ENCODE data around the gene SERPINA12. TPM values are rescaled to one million over a fixed set of nuclear protein-coding genes. Genes with fewer than 3 reads are reported as not detected.

SERPINA12 gene
- polyA plus RNA-seq, 1 donor from 2014 or later = not detected

GRCh38 chr14:94536836-94537235 is 27.6 kb upstream of the SERPINA12 start:
- H3K27ac ChIP-seq (ENCODE audit: low read length) = no peak overlapping the region
- TF ChIP-seq POLR2AphosphoS5 (IDR thresholded peaks at IDR 0.05) (no peak), RAD21 (conservative IDR thresholded peaks at IDR 0.05) (no peak), TAF1 (IDR thresholded peaks at IDR 0.05; ENCODE audit: low read depth) (no peak)
- no peaks in the 10 kb centered on the region for H3F3A ChIP-seq (ENCODE audit: insufficient read depth, low read length, poor library complexity, severe bottlenecking)
- no peak overlapping the region for H3K4me2 ChIP-seq (ENCODE audit: low read length)
- no peaks in the 10 kb centered on the region for H3K36me3 ChIP-seq (ENCODE audit: insufficient read depth, low read length)
- no peaks in the 10 kb centered on the region for H3K27me3 ChIP-seq (ENCODE audit: insufficient read depth, low read depth, low read length)
- no peaks in the 10 kb centered on the region for H3K9me2 ChIP-seq (ENCODE audit: insufficient read depth, low read length)
- H4K20me1 ChIP-seq (ENCODE audit: insufficient read depth) = no peaks in the 10 kb centered on the region
- H3K4me3 ChIP-seq (ENCODE audit: low read length) = no peak overlapping the region
- H2AFZ ChIP-seq (ENCODE audit: low read depth, low read length) = no peak overlapping the region
- no peaks in the 10 kb centered on the region for H3K9me3 ChIP-seq (ENCODE audit: low read length)
- no peaks in the 10 kb centered on the region for H3K79me2 ChIP-seq (replicated peaks; ENCODE audit: insufficient read depth, low read length)
- no peak overlapping the region for H3K9ac ChIP-seq (ENCODE audit: low read length)

GRCh38 chr14:94535506-94535905 is 26.2 kb upstream of the SERPINA12 start:
- H3K4me2 ChIP-seq (ENCODE audit: low read length) = no peak overlapping the region
- no peak overlapping the region for H2AFZ ChIP-seq (ENCODE audit: low read depth, low read length)
- no peak for TF ChIP-seq EP300 (conservative IDR thresholded peaks at IDR 0.05; ENCODE audit: poor library complexity, severe bottlenecking)
- TF ChIP-seq POLR2AphosphoS5 (IDR thresholded peaks at IDR 0.05) = no peak
- no peak for TF ChIP-seq EZH2 (IDR thresholded peaks at IDR 0.05; ENCODE audit: borderline replicate concordance, insufficient read depth, low read length, poor library complexity, severe bottlenecking)
- TF ChIP-seq MXI1 (conservative IDR thresholded peaks at IDR 0.05; ENCODE audit: poor library complexity, severe bottlenecking) = no peak
- TF ChIP-seq, protein P1, sequence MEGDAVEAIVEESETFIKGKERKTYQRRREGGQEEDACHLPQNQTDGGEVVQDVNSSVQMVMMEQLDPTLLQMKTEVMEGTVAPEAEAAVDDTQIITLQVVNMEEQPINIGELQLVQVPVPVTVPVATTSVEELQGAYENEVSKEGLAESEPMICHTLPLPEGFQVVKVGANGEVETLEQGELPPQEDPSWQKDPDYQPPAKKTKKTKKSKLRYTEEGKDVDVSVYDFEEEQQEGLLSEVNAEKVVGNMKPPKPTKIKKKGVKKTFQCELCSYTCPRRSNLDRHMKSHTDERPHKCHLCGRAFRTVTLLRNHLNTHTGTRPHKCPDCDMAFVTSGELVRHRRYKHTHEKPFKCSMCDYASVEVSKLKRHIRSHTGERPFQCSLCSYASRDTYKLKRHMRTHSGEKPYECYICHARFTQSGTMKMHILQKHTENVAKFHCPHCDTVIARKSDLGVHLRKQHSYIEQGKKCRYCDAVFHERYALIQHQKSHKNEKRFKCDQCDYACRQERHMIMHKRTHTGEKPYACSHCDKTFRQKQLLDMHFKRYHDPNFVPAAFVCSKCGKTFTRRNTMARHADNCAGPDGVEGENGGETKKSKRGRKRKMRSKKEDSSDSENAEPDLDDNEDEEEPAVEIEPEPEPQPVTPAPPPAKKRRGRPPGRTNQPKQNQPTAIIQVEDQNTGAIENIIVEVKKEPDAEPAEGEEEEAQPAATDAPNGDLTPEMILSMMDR (IDR thresholded peaks at IDR 0.05; ENCODE audit: poor library complexity, severe bottlenecking) = no peak
- TF ChIP-seq RAD21 (conservative IDR thresholded peaks at IDR 0.05) = no peak
- no peak for TF ChIP-seq TAF1 (IDR thresholded peaks at IDR 0.05; ENCODE audit: low read depth)
- no peak for TF ChIP-seq SMC3 (conservative IDR thresholded peaks at IDR 0.05; ENCODE audit: poor library complexity)
- no peak overlapping the region for H3K27ac ChIP-seq (ENCODE audit: low read length)
- no peaks in the 10 kb centered on the region for H3K9me3 ChIP-seq (ENCODE audit: low read length)
- no peaks in the 10 kb centered on the region for H4K20me1 ChIP-seq (ENCODE audit: insufficient read depth)
- H3K9me2 ChIP-seq (ENCODE audit: insufficient read depth, low read length) = no peaks in the 10 kb centered on the region
- H3K9ac ChIP-seq (ENCODE audit: low read length) = no peak overlapping the region
- H3K27me3 ChIP-seq (ENCODE audit: insufficient read depth, low read depth, low read length) = no peaks in the 10 kb centered on the region
- H3F3A ChIP-seq (ENCODE audit: insufficient read depth, low read length, poor library complexity, severe bottlenecking) = no peaks in the 10 kb centered on the region
- no peaks in the 10 kb centered on the region for H3K79me2 ChIP-seq (replicated peaks; ENCODE audit: insufficient read depth, low read length)
- no peaks in the 10 kb centered on the region for H3K36me3 ChIP-seq (ENCODE audit: insufficient read depth, low read length)
- H3K4me3 ChIP-seq (ENCODE audit: low read length) = no peak overlapping the region

- H3K9me3 ChIP-seq (ENCODE audit: low read length) = no peaks in the 10 kb centered on the region
- H3K27me3 ChIP-seq (ENCODE audit: insufficient read depth, low read depth, low read length) = no peaks in the 10 kb centered on the region
- H3K79me2 ChIP-seq (replicated peaks; ENCODE audit: insufficient read depth, low read length) = no peaks in the 10 kb centered on the region
- no peak overlapping the region for H3K9ac ChIP-seq (ENCODE audit: low read length)
- TF ChIP-seq POLR2AphosphoS5 (IDR thresholded peaks at IDR 0.05) (no peak), EP300 (conservative IDR thresholded peaks at IDR 0.05; ENCODE audit: poor library complexity, severe bottlenecking) (no peak), EZH2 (IDR thresholded peaks at IDR 0.05; ENCODE audit: borderline replicate concordance, insufficient read depth, low read length, poor library complexity, severe bottlenecking) (no peak)
- no peaks in the 10 kb centered on the region for H3F3A ChIP-seq (ENCODE audit: insufficient read depth, low read length, poor library complexity, severe bottlenecking)
- H3K4me3 ChIP-seq (ENCODE audit: low read length) = no peak overlapping the region
- no peak overlapping the region for H2AFZ ChIP-seq (ENCODE audit: low read depth, low read length)
- no peak overlapping the region for H3K4me2 ChIP-seq (ENCODE audit: low read length)
- H3K36me3 ChIP-seq (ENCODE audit: insufficient read depth, low read length) = no peaks in the 10 kb centered on the region
- no peaks in the 10 kb centered on the region for H3K9me2 ChIP-seq (ENCODE audit: insufficient read depth, low read length)
- no peaks in the 10 kb centered on the region for H4K20me1 ChIP-seq (ENCODE audit: insufficient read depth)
- no peak overlapping the region for H3K27ac ChIP-seq (ENCODE audit: low read length)
Measured at GRCh38 chr14:94532447-94532846, 23.2 kb upstream of the SERPINA12 start.

Measured in neural cell (in vitro differentiated cells).